Stimulated activated CD4-positive, alpha-beta T cell treated with anti-CD3 and anti-CD28 coated beads, Interleukin-1b, Interleukin-23, amount 100 ng/mL, for 24 hours (primary cell): ENCODE results near the gene TMEM51.

ENCODE experiments used
- DNase-seq, 4 experiments: peaks; one replicate each; pipeline ENCODE4 v3.0.0-alpha.2; 2020; ENCODE audit warnings: low read depth in 4 of 4, low spot score in 1 of 4

TMEM51 gene

GRCh38 chr1:15215116-15215515 lies 61.6 kb downstream of the TMEM51 start:
- DNase-seq = no peak

- no peak for DNase-seq
These were observed 64.1 kb downstream of the TMEM51 start for GRCh38 chr1:15217654-15218053.

GRCh38 chr1:15218287-15219279 lies 65.0 kb downstream of the TMEM51 start:
- no peak for DNase-seq

- no peak for DNase-seq
These were observed 65.9 kb downstream of the TMEM51 start for GRCh38 chr1:15219280-15220023.

GRCh38 chr1:15220024-15220392 lies 66.5 kb downstream of the TMEM51 start:
- DNase-seq = no peak

GRCh38 chr1:15220825-15221431 lies 67.4 kb downstream of the TMEM51 start:
- DNase-seq = no peak

- no peak for DNase-seq
These were observed 69.2 kb downstream of the TMEM51 start for GRCh38 chr1:15222653-15223303.

GRCh38 chr1:15224259-15224869 lies 70.8 kb downstream of the TMEM51 start:
- DNase-seq = no peak

- no peak for DNase-seq
These were observed 71.4 kb downstream of the TMEM51 start for GRCh38 chr1:15224974-15225373.

- DNase-seq = no peak
These were observed 71.9 kb downstream of the TMEM51 start for GRCh38 chr1:15225461-15225860.

- DNase-seq = no peak
These were observed 73.1 kb downstream of the TMEM51 start for GRCh38 chr1:15226388-15227255.

- no peak for DNase-seq
These were observed 76.2 kb downstream of the TMEM51 start for GRCh38 chr1:15229707-15230131.

GRCh38 chr1:15231714-15232201 lies 78.2 kb downstream of the TMEM51 start:
- no peak for DNase-seq

- no peak for DNase-seq
These were observed 80.1 kb downstream of the TMEM51 start for GRCh38 chr1:15233689-15234088.

- no peak for DNase-seq
These were observed 82.8 kb downstream of the TMEM51 start for GRCh38 chr1:15236321-15236721.

- no peak for DNase-seq
These were observed 83.2 kb downstream of the TMEM51 start for GRCh38 chr1:15236746-15237145.

- DNase-seq = no peak
These were observed 85.2 kb downstream of the TMEM51 start for GRCh38 chr1:15238789-15239188.

- no peak for DNase-seq
These were observed 89.2 kb downstream of the TMEM51 start for GRCh38 chr1:15242766-15243165.

GRCh38 chr1:15243275-15244043 lies 89.9 kb downstream of the TMEM51 start:
- no peak for DNase-seq
